NCI-H2081 treated with DMSO at 0.1 percent for 48 hours (cell line): Measurements from ENCODE around the gene KRT34.

Experiments used
- DNase-seq: peaks from one replicate; lab custom pipeline; 2025; lab: John Stamatoyannopoulos, UW

Gene KRT34

GRCh38 chr17:41332239-41332638 lies 49.9 kb downstream of the KRT34 start:
- no peak for DNase-seq

GRCh38 chr17:41331606-41332005 lies 50.5 kb downstream of the KRT34 start:
- no peak for DNase-seq

GRCh38 chr17:41329279-41329948 lies 52.7 kb downstream of the KRT34 start:
- no peak for DNase-seq

GRCh38 chr17:41328207-41328606 lies 53.9 kb downstream of the KRT34 start:
- no peak for DNase-seq
